ENCODE results near the gene ZNF141.
"Not testable (repeated sequence)": the region's sequence is repeated elsewhere in the genome, so short reads cannot be mapped to it uniquely, and the experiment has no call there.

The ZNF141 gene

DNA sequence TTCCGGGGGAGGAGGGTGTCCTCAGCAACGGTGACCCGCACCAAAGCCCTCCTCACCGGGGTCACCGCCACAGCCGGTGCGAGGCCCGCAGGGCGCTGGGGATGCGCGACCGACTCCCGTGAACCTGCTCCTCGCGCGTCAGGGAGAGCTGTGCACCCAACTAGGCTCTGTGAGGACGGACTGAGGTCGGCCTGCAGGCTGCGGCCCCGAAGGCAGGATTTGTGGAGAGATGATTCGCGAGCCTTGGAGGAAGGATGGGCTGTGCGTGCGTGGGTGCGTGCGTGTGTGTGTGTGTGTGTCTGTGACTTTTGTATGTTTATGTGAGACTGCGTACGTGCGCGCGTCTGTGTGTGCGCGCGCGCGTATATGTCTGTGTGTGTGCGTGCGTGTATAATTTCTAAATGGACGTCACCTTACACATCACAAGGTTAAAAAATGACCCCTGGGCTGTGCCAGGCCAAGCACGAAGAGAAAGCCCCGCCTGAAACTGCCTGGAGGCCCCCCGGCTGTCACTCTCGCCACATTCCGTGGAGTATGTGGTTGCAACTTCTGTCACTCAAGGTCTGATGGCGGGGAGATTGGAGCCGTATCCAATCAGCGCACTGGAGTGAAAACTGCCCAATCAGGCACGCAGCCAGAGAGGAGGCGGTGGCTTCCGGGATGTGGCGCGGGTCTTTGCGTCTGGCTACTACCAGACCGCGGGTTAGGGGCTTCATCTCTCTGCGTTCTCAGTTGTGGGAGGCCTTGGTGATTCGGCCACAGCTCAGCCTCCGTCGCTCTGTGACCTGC, at the start of gene ZNF141:
Gene ZNF141 (plus strand): TSS at position 672 of the 789 bp plus-strand sequence. CDS start 170 bp downstream, outside the sequence.
- no peak for DNase-seq

DNA sequence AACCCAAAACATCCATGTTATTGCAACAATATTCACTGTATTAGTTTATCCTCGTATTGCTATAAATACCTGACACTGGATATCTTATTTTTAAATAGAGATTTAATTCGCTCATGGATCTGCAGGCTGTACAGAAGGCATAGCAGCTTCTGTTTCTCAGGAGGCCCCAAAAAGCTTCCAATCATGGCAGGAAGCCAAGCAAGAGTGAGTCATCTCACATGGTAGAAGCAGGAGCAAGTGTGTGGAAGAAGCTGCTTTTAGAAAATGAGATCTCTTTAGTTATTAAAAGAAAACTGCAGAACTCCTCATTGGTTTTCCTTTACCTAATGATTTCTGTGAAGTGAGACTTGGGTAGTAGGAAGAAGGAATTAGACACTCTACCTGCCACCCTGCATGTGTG, 48.7 kb upstream of the ZNF141 start:
- DNase-seq, result no peak

- DNase-seq, result no peak
Measured at GRCh38 chr4:294732-295131, 42.9 kb upstream of the ZNF141 start.

GRCh38 chr4:302381-302780, 35.2 kb upstream of the ZNF141 start:
- no peak for DNase-seq

GRCh38 chr4:304516-304915, 33.1 kb upstream of the ZNF141 start:
- DNase-seq, result not testable (repeated sequence)

DNA sequence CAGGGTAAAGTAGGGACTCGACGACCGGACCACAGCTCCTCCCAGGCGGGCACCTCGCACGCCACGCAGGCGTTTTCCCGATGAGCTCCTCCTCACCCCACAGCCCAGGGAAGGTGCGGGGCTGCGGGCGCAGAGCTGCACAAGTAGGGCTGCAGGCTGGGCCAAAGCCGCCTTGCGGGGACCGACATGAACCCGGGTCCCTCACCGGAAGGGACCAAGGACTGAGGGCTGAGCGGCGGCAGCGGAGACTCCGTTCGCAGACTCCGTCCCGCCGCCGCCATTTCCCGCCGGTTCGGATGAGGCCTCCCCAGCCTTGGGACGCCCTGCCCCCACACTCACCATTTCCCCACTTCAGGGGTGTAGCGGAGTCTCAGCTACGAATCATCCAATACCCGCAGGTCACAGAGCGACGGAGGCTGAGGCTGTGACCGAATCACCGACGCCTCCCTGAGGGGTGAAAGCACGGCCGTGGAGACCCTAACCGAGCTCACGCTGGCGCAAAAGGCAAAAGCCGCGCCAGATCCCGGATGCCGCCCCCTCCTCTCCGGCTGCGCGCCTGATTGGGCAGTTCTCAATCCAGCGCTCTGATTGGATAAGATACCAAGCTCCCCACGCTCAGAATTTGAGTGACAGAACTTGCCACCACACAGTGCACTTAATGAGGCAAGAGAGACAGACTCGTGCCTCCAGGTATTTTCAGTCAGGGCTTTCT, 32.5 kb upstream of the ZNF141 start, which contains the start of gene ZNF732:
Gene ZNF732 (minus strand): TSS at position 506 of the 712 bp plus-strand sequence. CDS start 164 bp downstream, at position 342.
- no peak for DNase-seq

GRCh38 chr4:306551-306961, 31.1 kb upstream of the ZNF141 start:
- no peak for DNase-seq

GRCh38 chr4:309807-310206, 27.8 kb upstream of the ZNF141 start:
- DNase-seq, result no peak

DNA sequence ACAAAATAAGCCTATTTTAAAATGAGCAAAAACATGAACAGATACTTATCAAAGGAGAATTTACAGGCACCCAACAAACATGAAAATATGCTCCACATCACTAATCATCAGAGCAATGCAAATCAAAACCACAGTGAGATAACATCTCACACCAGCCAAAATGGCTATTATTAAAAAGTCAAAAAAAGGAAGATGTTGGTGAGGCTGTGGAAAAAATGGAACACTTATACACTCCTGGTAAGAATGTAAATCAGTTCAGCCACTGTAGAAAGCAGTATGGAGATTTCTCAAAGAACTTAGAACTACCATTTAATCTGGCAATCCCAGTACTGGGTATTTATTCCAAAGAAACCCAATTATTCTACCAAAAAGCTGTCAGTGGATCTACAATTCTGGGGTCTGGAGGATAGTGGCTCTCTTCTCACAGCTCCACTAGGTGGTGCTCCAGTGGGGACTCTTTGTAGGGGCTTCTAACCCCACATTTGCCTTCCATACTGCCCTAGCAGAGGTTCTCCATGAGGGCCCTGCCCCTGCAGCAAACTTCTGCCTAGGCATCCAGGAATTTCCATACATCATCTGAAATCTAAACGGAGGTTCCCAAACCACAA, 23.2 kb upstream of the ZNF141 start:
- no peak for DNase-seq

DNA sequence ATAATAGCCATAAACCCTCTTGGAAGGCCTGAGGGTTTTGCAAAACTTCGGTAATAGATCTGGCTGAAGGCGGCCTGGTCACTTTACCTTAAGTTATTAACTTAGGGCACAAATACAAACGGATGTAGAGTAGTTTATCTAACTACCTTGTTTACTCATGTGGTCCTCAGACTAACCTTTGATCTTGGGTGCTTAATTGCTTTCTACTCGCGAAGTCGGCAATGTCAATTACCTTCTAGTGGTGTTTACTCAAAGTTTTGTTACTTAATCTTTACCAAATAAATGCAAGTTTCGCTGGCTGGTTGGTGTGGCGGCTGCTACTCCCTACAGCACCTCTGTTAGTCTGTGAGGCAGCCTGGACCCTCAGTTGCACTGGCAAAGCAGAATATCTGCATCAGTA, 8.9 kb upstream of the ZNF141 start:
- no peak for DNase-seq

DNA sequence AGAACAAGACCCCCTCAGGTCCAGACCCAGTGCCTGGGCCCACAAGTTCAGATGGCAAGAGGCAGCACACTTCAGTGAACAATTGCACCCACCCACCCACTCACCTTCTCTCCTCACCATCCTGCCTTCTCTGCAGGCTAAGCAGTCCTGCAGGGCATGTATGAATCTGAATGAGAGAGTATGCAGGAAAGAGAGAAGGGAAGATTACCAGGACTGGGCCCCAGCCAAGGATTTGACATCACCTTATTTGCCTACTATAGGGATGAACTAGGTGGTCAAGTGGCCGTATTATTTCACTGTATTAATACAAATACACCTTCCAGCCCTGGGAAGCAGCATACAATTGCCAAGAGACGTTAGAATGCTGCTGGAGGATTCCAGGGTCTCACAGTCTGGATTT, 2.1 kb upstream of the ZNF141 start:
- no peak for DNase-seq

DNA sequence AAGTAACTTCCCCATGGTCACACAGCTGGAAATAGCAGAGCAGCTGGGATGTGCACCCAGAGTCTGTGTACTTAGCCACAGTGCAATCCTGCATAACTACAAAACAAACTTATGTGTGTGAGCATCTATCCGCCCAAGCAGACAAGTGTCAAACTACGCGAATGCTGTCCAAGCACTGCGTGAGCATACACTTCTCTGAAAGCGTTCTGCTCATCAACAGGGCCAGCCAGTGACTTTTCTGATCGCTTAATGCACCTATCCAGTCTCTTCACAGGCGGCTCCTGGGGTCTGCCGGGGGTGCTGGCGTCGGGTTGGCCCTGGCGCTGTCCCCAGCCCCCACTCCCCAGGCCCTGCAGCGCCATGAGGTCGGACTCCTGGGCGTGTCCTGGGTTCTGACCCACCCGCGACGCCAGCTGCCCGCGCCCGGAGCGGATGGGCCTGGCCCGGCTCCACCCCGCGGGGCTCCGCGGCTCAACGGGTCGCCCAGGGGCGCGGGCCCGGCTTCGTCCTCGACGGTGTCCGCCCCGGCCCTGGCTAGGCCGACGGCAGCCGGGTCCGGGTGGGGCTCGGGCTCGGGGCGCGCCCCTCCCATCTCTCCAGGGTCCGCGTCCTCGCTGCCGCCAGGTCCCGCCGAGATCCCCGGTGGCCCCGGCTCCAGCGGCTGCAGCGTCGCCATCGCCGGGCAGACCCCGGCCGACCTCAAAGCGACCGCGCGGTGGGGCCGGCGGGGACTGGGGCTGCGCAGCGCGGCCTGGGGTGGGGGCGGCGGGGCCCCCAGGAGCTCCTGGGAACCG, 1.3 kb upstream of the ZNF141 start:
- DNase-seq, result no peak

GRCh38 chr4:336893-337142, 796 bp upstream of the ZNF141 start:
- no peak for DNase-seq

GRCh38 chr4:337932-338758, 531 bp downstream of the ZNF141 start:
- DNase-seq, result no peak

GRCh38 chr4:338759-339097, 1.1 kb downstream of the ZNF141 start:
- DNase-seq, result no peak

GRCh38 chr4:340011-340410, 2.4 kb downstream of the ZNF141 start:
- no peak for DNase-seq

GRCh38 chr4:373062-373839, 35.6 kb downstream of the ZNF141 start:
- no peak for DNase-seq

DNA sequence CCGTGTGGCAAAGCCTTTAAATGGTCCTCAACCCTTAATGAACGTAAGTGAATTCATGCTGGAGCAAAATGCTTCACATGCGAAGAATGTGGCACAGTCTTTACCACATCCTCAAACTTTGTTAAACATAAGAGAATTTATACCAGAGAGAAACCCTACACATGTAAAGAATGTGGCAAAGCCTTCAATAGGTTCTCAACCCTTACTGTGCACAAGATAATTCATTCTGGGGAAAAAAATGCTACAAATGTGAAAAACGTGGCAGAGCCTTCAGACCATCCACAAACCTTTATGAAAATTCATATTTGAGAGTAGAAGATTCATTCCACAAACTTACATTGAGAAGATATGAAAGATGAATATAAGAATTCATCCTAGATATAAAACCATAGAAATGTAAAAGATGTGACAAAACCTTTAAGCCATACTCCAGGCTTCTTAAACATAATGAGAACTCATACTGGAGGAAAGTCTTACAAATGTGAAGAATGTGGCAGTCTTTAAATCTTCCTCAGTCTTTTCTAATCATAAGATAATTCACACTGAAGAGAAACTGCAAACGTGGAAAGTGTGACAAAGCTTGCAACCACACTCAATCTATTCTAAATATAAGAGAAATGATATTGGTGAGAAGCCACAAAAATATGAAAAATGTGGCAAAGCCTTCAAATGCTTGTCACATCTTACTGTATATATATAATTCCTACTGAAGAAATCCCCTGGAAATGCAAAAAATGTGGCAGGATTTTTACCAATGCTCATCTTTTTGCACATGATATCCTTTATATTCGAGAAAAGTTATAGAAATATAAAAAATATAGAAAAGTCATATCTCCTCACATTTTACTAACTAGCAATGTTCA, 36.9 kb downstream of the ZNF141 start:
- DNase-seq, result no peak

DNA sequence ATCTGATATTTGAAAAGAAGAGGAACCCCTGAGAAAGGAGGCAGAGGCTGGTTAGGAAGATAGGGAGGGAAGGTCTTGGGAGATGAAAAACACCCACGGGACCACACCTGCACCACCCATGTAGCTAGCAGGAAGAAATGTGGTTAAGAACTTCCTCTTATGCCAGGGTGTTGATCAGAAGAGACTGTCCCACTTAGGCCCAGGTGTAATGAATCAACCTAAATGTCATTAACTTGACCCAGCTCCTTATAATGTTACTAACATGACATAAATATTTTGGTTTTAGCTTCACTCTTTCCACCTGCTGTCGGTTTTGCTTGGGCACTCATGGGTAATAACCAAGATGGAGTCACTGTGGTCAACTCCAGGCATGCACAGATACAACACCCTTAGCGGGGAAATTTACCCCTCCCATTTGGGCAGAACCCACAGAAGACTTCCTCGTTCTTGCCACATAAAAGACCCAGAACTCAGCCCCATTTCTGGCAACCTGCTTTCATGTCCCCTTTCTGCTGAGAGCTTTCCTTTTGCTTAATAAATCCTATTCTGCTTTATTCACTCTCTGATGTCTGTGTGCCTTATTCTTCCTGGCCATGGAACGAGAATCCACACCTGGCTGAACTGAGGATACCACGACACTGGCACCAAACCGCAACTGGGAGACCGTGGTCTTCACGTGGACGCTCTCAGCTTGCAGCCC, 46.8 kb downstream of the ZNF141 start:
- no peak for DNase-seq
